Activated CD4-positive, alpha-beta T cell treated with anti-CD3 and anti-CD28 coated beads for 48 hours (primary cell): Measurements from ENCODE around the gene NOXA1.

Experiments
- DNase-seq: peaks from one replicate; pipeline ENCODE4 v3.0.0-alpha.2; 2020

NOXA1 gene

DNA sequence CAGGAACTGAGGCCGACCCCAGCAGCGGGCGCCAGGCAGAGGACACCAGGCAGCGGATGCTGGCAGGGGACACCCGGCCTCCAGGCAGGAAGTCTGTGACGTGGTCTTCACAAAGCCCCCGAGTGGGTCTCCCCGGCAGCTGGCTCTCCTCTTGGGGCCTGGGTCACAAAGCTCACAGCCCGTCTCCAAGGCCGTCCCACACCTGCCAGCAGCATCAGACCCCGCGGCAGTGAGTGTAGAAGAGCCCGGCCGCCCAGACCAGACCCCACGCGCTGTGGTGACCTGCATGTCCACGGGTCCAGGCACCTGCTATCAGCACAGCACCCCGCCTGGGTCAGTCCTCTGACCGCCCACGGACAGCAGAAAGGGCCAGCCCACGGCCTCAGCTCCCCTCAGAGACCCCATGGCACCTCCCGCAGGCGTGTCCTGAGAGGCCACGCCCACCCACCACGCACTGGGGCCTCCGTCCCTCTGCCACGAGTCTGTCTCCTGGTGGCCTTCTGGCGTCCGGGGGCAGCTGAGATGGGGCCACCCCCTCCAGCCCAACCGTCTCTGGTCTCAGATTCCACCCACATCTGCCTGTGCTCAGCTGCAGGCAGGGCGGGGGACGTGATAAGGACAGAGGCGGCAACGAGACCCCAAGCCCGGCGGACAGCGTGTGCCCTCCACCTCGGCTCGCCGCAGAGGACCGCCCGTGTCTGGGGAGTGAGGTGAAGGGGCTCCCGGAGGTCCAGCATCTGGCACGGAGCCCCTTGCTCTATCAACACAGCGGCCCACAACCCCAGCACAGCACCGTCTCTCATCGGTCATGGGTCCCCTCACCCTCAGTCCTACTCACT, 34.4 kb upstream of the NOXA1 start:
- DNase-seq, result no peak

- DNase-seq, result no peak
Observed at GRCh38 chr9:137389428-137389746, 33.8 kb upstream of the NOXA1 start.

DNA sequence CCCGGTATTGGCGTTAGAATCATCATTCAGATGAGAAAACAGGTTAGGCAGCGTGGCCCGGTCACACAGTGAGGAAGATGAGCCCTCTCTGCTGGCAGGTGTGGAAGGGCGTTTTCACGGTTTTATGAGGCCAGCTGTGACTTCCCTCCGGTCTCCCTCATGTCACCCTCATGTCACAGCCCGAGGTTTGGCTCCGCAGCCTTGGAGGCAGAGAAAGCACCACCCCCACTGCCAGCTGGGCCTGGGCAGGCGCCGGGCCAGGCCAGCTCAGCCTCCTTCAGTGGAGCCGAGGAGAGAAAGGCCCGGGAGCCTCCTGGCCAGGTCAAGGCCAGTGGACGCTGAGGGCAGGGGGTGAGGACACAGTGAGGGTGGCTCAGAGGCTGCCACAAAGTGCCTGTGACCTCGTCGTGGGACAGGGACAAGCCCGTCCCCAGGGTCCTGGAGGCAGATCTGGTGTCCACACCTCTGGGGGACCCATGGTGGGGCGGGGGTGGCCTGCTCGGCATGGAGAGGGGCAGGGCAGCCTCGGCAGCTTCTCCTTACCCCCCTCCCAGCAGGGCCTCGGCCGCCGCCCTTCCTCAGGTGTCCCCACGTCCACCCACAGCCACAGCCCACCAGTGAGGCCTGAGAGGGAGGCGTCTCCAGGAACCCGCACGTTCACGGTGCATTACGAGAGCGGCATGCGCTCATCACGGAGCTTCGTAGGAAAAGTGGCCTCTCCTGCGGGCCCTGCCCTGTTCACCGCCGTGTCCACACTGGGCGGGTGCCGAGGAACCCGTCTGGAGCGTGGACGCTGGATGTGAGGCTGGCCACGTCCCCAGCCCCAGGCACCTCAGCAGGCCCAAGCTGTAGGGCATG, 32.4 kb upstream of the NOXA1 start:
- DNase-seq, result no peak

DNA sequence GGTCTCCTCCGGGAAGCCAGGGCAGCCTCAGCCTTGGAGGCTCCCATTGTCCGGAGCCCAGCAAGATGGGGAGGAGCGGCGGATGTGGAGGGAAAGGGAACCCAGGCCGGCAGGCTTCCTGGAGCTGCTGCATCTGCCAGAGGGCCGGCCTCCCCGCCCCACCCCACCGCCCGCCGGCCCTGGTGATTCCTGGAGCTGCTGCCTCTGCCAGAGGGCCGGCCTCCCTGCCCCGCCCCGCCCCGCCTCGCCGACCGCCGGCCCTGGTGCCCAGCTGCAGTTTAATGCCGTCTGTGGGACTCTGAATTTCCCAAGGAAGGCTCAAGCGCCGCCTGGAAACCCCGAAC, 31.8 kb upstream of the NOXA1 start:
- no peak for DNase-seq

DNA sequence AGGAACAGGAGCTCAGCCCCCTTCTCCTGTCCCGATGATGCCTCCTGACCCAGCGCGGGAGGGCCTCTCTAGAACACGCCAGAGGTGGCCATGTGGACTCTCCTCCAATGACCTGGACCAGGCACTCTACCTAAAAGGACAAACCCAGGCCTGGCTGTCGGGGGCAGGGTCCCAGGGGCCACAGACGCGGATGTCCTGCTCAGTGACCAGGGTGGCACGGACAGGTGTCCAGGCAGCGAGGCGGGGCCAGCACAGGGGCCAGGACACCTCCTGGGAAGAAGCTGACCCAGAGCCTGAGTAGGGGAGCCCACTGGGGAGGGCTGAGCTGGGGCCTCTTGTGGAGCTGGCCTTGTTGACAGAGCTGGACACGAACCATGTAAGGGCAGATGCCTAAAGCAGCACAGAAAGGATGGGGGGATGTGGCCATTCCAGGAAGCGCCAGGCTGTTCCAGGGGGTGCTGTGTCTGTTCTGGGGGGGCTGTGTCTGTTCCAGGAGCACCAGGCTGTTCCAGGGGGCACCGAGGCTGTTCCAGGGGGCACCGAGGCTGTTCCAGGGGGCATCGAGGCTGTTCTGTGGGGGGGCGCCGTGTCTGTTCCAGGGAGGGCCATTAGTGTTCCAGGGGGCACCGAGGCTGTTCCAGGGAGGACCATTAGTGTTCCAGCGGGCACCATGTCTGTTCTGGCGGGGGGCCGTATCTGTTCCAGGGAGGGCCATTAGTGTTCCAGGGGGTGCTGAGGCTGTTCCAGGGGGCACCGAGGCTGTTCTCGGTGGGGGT, 30.8 kb upstream of the NOXA1 start:
- DNase-seq, result no peak

DNA sequence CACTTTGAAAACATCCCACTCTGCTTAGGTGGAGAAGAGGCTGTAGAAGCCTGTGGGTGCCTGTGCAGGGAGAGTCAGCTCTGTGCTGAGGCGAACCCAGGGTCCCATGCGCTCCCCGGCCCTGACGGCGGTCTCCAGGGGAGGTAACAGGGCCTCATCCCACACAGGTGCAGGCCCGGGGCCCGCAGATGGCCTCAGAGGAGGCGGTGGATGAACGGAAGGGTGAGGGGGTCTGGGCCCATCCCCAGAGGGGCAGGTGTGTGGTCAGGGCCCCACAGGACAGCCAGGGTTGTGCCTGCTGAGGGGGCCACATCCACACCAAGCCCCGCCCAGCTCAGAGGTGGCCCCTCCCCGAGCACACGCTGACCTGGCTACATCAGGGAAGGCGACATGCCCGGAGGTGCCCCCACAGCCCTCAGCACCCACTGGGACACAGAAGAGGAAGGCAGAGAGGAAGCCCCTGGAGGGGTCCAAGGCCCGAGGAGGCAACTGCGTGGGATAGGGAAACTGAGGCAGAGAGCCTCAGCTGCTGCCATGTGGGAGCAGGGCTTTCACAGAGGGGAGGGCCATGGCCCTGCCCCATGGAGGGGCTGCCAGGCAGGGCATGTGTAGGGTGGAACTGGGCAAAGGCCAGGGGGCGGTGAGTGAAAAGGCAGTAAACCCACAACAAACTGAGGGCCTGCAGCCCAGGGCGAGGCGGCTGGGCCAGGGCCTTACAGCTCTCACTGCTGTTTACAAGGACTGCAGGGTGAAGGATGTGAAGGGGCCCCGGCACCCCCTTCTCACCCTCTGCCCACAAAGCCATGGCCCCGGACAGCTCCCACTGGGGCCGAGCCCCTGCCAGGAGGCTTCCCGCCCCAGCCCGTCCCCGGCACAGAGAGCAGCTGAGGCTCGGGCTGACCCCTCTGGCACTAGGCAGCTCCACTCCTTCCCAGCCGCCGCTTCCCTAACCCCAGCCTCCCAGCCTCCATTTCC, 29.7 kb upstream of the NOXA1 start:
- no peak for DNase-seq

DNA sequence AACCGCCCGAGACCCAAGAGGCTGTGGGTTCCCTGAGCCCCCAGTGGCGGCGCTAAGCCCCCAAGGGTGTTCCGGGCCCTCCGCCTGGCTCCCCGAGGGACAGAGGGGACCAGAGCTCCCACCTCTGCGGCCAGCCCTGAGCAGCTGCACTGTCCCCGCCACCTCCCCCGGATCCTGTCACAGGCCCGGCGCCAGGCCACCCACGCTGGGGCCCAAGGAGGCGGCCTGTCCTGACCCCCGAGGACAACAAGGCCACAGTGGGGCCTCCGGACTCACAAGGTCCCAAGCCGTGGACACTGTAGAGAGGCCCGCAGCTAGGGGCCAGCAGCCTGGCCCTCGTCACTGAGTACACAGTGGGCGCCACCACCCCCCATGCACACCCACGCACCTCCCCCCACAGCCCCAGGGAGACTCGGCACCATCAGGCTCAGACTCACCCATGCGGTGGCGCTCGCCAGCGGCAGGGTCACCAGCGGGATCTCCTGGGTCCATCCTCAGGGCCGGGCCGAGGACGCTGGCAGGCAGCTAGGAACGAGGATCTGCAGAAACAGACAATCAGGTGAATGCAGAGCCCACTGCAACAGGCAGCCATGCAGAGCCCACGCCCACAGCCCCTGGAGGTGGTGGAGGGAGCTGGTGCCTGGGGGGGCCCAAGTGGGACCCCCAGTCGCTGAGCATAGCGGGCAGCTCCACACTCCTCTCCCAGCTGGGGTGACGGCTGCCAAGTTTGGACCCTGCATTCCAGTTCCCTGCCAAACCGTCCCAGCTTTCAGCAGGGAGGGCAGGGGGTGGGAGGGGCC, 28.1 kb upstream of the NOXA1 start:
- no peak for DNase-seq

- DNase-seq, result no peak
Observed at GRCh38 chr9:137395666-137396010, 27.6 kb upstream of the NOXA1 start.

GRCh38 chr9:137396227-137396626, 27.0 kb upstream of the NOXA1 start:
- no peak for DNase-seq

- no peak for DNase-seq
Observed at GRCh38 chr9:137396634-137397367, 26.4 kb upstream of the NOXA1 start.

DNA sequence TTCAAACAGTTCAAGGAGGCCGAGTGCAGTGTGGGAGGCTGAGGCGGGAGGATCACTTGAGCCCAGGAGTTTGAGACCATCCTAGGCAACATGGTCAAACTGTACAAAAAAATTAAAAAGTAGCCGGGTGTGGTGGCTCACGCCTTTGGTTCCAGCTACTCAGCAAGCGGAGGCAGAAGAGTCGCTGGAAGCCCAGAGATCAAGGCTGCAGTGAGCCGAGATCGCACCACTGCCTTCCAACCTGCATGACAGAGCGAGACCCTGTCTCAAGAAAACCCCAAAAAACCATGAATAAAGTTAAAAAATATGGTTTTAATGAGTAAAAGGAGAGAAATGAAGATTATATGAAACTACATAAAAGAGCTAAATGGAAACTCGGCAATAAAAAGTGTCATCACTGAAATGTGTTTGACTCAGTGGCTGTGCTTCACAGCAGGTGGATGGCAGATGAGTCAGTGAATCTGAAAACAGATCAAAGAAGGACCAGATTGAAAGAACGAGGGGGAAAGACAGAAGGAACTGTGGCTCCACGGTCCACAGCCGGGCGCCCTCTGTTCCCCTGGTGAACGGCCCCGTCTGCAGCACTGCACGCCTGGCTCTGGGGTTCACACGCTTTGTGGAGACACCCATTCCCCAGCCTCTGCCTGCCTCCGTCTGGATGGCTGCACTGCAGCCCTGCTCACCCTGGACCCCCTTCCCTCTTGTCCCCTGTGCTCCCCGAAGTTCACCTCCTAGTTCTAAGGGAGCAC, 25.3 kb upstream of the NOXA1 start:
- DNase-seq, result peak; percentile 69

DNA sequence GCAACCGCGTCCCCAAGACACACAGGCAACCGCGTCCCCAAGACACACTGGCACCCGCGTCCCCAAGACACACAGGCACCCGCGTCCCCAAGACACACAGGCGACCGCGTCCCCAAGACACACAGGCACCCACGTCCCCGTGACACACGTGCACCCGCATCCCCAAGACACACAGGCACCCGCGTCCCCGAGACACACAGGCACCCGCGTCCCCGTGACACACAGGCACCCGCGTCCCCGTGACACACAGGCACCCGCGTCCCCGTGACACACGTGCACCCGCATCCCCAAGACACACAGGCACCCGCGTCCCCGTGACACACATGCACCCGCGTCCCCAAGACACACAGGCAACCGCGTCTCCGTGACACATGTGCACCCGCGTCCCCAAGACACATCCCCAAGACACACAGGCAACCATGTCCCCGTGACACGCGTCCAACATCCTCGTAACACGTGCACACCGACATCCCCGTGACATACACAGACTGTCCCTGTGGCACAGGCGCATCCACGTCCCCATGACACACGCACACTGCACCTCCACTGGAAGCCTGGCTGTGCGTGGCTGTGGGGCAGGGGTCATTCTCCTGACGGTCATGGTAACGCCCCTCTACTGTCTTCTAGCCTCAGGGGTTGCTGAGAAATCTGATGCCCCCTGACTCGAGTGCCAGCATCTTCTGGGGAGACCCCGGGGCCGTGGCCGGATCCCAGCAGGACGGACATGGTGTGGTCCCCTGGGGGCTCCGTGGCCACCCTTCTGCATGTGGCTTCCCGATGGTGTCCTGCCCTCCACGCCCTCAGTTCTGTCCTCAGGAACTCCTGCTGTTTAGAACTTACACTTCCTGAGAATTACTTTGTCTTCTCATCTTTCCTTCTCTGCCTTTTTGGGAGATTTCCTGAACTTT, 24.4 kb upstream of the NOXA1 start:
- DNase-seq, result no peak

DNA sequence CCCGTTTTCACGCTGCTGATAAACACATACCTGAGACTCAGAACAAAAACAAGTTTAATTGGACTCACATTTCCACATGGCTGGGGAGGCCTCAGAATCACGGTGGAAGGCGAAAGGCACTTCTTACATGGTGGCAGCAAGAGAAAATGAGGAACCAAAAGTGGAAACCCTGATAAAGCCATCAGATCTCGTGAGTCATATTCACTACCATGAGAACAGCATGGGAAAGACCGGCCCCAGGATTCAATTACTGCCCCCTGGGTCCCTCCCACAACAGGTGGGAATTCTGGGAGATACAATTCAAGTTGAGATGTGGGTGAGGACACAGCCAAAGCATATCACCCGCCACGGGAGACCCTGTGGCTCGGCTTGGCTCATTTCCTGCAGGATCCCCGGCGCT, 20.4 kb upstream of the NOXA1 start:
- DNase-seq, result no peak

DNA sequence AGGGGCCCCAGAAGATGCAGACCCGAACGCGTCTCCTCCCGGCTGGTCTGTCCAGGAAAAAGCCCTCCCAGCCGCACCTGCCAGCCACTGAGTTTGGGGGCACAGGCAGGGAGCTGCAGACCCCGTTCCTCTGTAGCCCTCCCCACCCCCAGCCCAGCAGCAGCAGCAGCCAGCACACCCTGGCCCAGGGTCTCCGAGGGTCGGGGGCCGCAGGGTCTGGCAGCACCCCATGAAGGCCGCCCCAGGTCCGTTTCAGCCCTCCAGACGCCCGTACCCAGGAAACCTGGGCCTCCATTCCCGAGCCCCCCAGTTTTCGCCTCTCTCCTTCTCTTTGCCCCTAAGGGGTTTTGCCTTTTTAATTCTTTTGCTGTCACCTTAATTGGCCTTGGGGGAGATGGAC, 19.9 kb upstream of the NOXA1 start:
- DNase-seq, result no peak

GRCh38 chr9:137404961-137405567, 18.1 kb upstream of the NOXA1 start:
- no peak for DNase-seq

DNA sequence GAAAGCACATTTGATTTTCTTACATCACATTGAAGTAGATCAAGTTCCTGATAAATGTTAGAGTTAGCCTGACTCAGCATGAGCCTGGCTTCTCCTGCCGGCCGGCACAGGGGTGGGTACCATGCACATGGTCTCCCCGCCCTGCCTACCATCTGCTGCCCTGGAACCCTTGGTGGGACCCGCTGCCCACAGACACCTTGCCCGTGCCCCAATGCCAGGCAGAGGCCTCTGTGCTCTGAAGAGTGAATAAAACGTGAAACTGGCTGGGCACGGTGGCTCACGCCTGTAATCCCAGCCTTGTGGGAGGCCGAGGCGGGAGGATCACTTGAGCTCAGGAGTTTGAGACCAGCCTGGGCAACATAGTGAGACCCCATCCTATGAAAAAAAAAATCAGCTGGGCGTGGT, 17.5 kb upstream of the NOXA1 start:
- no peak for DNase-seq

DNA sequence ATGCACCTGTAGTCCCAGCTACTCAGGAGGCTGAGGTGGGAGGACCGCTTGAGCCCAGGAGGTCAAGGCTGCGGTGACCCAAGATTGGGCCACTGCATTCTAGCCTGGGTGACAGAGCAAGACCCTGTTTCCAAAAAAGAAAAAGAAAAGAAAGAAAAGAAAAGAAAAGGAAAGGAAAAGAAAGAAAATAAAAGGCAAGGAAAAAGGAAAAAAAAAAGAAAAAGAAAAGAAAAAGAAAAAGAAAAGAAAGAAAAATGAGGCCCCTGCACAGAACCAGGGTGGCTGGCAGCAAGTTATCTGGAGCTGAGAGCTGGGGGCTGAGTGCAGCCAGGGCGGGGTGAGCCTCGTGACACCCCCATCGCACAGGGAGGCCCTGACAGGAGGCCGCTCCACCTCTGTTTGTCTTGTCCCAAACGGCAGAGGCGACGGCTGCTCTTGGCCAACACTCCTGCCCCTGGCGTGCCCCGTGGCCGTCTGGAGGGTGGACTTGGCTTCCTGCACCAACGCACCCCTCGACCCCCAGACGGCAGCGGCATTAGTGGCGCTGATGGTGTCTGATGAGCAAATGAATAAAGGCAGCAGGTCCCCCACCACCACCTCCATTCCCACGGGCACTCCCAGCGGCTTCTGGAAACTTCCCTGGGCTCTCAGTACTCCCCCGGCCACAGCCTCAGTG, 17.0 kb upstream of the NOXA1 start:
- DNase-seq, result no peak
